HepG2 (cell line): ENCODE results near the gene LYST. TPM values are rescaled to one million over a fixed set of nuclear protein-coding genes. Genes with fewer than 3 reads are reported as not detected.

ENCODE experiments used
- ATAC-seq: fragments of 200-7000 bp; cut with Tn5 transposase; 3 replicates; pipeline ENCODE4 v1.9.1; 2020; ENCODE audit warnings: mild to moderate bottlenecking, moderate library complexity
- BruUV-seq: library from RNA; stranded (reverse); fragments of 400-500 nt; replicated peaks from 2 replicates; lab custom pipeline; 2021; lab: Mats Ljungman, UMichigan
- CTCF ChIA-PET: fragments of 300-600 bp; formaldehyde crosslinking; extraction: SDS; loops from one replicate; lab custom pipeline; 2021; ENCODE audit warnings: low total read pairs, inconsistent platforms, low intra/inter-chr PET ratio; lab: Yijun Ruan, JAX
- POLR2A ChIA-PET: fragments of 350-600 bp; sonication (Branson Sonifier 250); formaldehyde crosslinking; loops from one replicate; lab custom pipeline; 2020; ENCODE audit warnings: antibody characterized with exemption, inconsistent platforms; lab: Yijun Ruan, JAX
- DNase-seq: peaks from one replicate; pipeline ENCODE4 v3.0.0-alpha.2; 2015; ENCODE audit warnings: low spot score
- FAIRE-seq: peaks from 3 replicates; lab custom pipeline; 2011; peaks lifted over from hg19 to GRCh38; lab: Jason Lieb, UNC
- H2AFZ ChIP-seq: one replicate; pipeline ENCODE4 v1.6.1; 2011; ENCODE audit warnings: low read length, inconsistent platforms
- H3K27ac ChIP-seq: fragments of 300-600 bp; 3 replicates; pipeline ENCODE4 v1.8.0; 2011; ENCODE audit warnings: mixed run types, mild to moderate bottlenecking, mixed read lengths, low read length, inconsistent platforms; ENCODE audit not compliant: insufficient read depth; ENCODE audit errors: extremely low read length
- H3K27me3 ChIP-seq, 2 experiments: fragments of 200-600 bp in 1 of 2; 2 replicates in 1 of 2; 3 replicates in 1 of 2; pipeline versions ENCODE4 v1.6.0 to v1.8.0; 2011; ENCODE audit warnings: low read length in 2 of 2, mild to moderate bottlenecking in 2 of 2, moderate library complexity in 2 of 2, inconsistent platforms in 1 of 2; ENCODE audit not compliant: insufficient read depth in 2 of 2, control insufficient read depth in 1 of 2
- H3K36me3 ChIP-seq, 2 experiments: fragments of 200-600 bp in 1 of 2; replicated peaks in 1 of 2; 2 replicates in 1 of 2; 3 replicates in 1 of 2; pipeline versions ENCODE4 v1.5.1 to v1.8.0; 2011; ENCODE audit warnings: low read length in 2 of 2, inconsistent platforms in 1 of 2; ENCODE audit not compliant: insufficient read depth in 2 of 2, control insufficient read depth in 1 of 2
- H3K4me1 ChIP-seq: 2 replicates; pipeline ENCODE4 v1.5.1; 2012; ENCODE audit warnings: low read length, inconsistent platforms; ENCODE audit not compliant: insufficient read depth
- H3K4me2 ChIP-seq: 2 replicates; pipeline ENCODE4 v1.6.0; 2011; ENCODE audit warnings: low read depth, low read length, inconsistent platforms
- H3K4me3 ChIP-seq, 3 experiments: fragments of 200-600 bp in 1 of 3; sonication (generic), shearing (Covaris generic) in 1 of 3; replicated peaks in 1 of 3; 2 replicates each; pipeline ENCODE4 v1.5.1; 2011 to 2016; ENCODE audit warnings: low read length in 3 of 3, inconsistent platforms in 2 of 3, low read depth in 2 of 3, mild to moderate bottlenecking in 2 of 3, control low read depth in 1 of 3, mixed read lengths in 1 of 3; ENCODE audit not compliant: insufficient read depth in 1 of 3
- H3K79me2 ChIP-seq: one replicate; pipeline ENCODE4 v1.6.1; 2011; ENCODE audit warnings: low read length, inconsistent platforms; ENCODE audit not compliant: insufficient read depth
- H3K9ac ChIP-seq: 2 replicates; pipeline ENCODE4 v1.6.0; 2011; ENCODE audit warnings: mild to moderate bottlenecking, low read depth, low read length, inconsistent platforms; ENCODE audit not compliant: insufficient read depth
- H3K9me3 ChIP-seq: 2 replicates; pipeline ENCODE4 v1.5.1; 2012; ENCODE audit warnings: mild to moderate bottlenecking, low read length
- H4K20me1 ChIP-seq: 2 replicates; pipeline ENCODE4 v1.6.0; 2011; ENCODE audit warnings: inconsistent platforms, mild to moderate bottlenecking, low read length, moderate library complexity; ENCODE audit not compliant: insufficient read depth
- AGO1 ChIP-seq: fragments of 200-400 bp; formaldehyde crosslinking; IDR thresholded peaks from 2 replicates; pipeline ENCODE4 v1.6.1; 2017; ENCODE audit warnings: mild to moderate bottlenecking, low read depth, low read length, moderate library complexity; ENCODE audit not compliant: poor library complexity, severe bottlenecking
- AHDC1 ChIP-seq: sonication (generic); formaldehyde crosslinking; IDR thresholded peaks from 2 replicates; pipeline ENCODE4 v1.5.1; 2020; ENCODE audit warnings: mild to moderate bottlenecking, missing genetic modification reagents, borderline replicate concordance
- CHD4 ChIP-seq: fragments of 200-600 bp; sonication (generic); IDR thresholded peaks from 2 replicates; pipeline ENCODE4 v1.7.0; 2017; ENCODE audit warnings: mild to moderate bottlenecking, low read length, borderline replicate concordance
- HINFP ChIP-seq: sonication (generic); formaldehyde crosslinking; IDR thresholded peaks from 2 replicates; pipeline ENCODE4 v1.4.0; 2020; ENCODE audit warnings: low read depth, mild to moderate bottlenecking, missing genetic modification reagents
- LBX2 ChIP-seq: sonication (generic); formaldehyde crosslinking; IDR thresholded peaks from 2 replicates; pipeline ENCODE4 v1.5.0; 2020; ENCODE audit warnings: missing genetic modification reagents, mild to moderate bottlenecking, borderline replicate concordance
- MIER3 ChIP-seq: IDR thresholded peaks from 2 replicates; pipeline ENCODE4 v1.6.1; 2016; ENCODE audit warnings: missing compliant biosample characterization, borderline replicate concordance
- NFRKB ChIP-seq: fragments of 450-650 bp; IDR thresholded peaks from 2 replicates; pipeline ENCODE4 v1.6.1; 2017
- POGZ ChIP-seq: sonication (generic); formaldehyde crosslinking; IDR thresholded peaks from 2 replicates; pipeline ENCODE4 v1.4.0; 2020; ENCODE audit warnings: mild to moderate bottlenecking, missing genetic modification reagents
- SNAPC5 ChIP-seq: sonication (generic); formaldehyde crosslinking; IDR thresholded peaks from 2 replicates; pipeline ENCODE4 v1.8.1; 2023; ENCODE audit warnings: mild to moderate bottlenecking, missing genetic modification reagents, borderline replicate concordance
- ZBTB26 ChIP-seq: IDR thresholded peaks from 2 replicates; pipeline ENCODE4 v1.6.1; 2016; ENCODE audit warnings: missing compliant biosample characterization, missing genetic modification reagents, borderline replicate concordance
- ZBTB3 ChIP-seq: sonication (generic); formaldehyde crosslinking; IDR thresholded peaks from 2 replicates; pipeline ENCODE4 v1.4.0; 2020; ENCODE audit warnings: low read depth, mild to moderate bottlenecking, moderate library complexity, missing genetic modification reagents, borderline replicate concordance
- ZNF160 ChIP-seq: sonication (generic); formaldehyde crosslinking; IDR thresholded peaks from 2 replicates; pipeline ENCODE4 v1.8.0; 2022; ENCODE audit warnings: mild to moderate bottlenecking, inconsistent platforms, missing genetic modification reagents
- ZNF800 ChIP-seq: sonication (generic); formaldehyde crosslinking; IDR thresholded peaks from 2 replicates; pipeline ENCODE4 v1.4.0; 2020; ENCODE audit warnings: missing genetic modification reagents
- WGBS: methylation state at CpG from one replicate; pipeline ENCODE4 v1.1.6; 2017; ENCODE audit warnings: low lambda C conversion rate; 5-methylcytosine and 5-hydroxymethylcytosine counted together
- in situ Hi-C: cut with HindIII; loops from 2 replicates; pipeline ENCODE4 v1.10.0; 2017; ENCODE audit warnings: low pct_unique_long_range_greater_than_20kb; ENCODE audit not compliant: extremely low pct_ligation_motif_present
- intact Hi-C: fragments of 100-400 bp; cut with micrococcal nuclease; formaldehyde crosslinking; loops from one replicate; pipeline ENCODE4 v1.10.0; 2022; ENCODE audit not compliant: unreplicated experiment
- polyA plus RNA-seq, 8 experiments: library from polyadenylated mRNA; depleted of rRNA in 3 of 8; stranded (reverse) in 7 of 8; unstranded in 1 of 8; fragments of >200 nt; fragmentation: Illumina TruSeq in 4 of 8; extraction: Trizol in 4 of 8; gene quantifications; 2 replicates each; pipeline versions ENCODE4 v1.2.1 to v1.2.3, GENCODE V29; 2011 to 2016; ENCODE audit warnings: low read depth in 4 of 8, missing spikeins in 1 of 8, mixed read lengths in 1 of 8; ENCODE audit not compliant: insufficient read depth in 1 of 8
- total RNA-seq, 5 experiments: library from RNA; depleted of rRNA; stranded (reverse); fragments of >200 nt; fragmentation: Illumina TruSeq; extraction: Trizol; gene quantifications; 2 replicates each; pipeline ENCODE4 v1.2.3, GENCODE V29; 2016; ENCODE audit warnings: low read depth in 1 of 5

The LYST gene
- total and polyA plus RNA-seq, 2 of the 13 experiments (the other 11 are each of a cell fraction or from before 2014, with no cell fraction given) = 0.91 to 2.5 TPM

GRCh38 chr1:235823684-235824083 lies 43.0 kb downstream of the LYST start:
- intact Hi-C loops = no loop called here
- peak overlapping the region in 1 of 3 experiments; percentile 12; a peak in 1 of 6 replicates for H3K4me3 ChIP-seq
- no peak overlapping the region for H2AFZ ChIP-seq
- in situ Hi-C loops = no loop called here
- H3K79me2 ChIP-seq = no peaks in the 10 kb centered on the region
- H3K9me3 ChIP-seq = no peaks in the 10 kb centered on the region
- no peaks in the 10 kb centered on the region for H3K27me3 ChIP-seq
- 7% methylated on average over 5 of the region's 5 CpGs for WGBS
- no TSS peak for BruUV-seq
- ChIA-PET CTCF (no interaction called here), POLR2A (no interaction called here)
- peak; percentile 80 for DNase-seq
- H3K4me1 ChIP-seq = peaks cover 53% of the 10 kb centered on the region
- no peaks in the 10 kb centered on the region for H4K20me1 ChIP-seq
- no peaks in the 10 kb centered on the region for H3K36me3 ChIP-seq
- ATAC-seq = peak; percentile 89
- H3K4me2 ChIP-seq = peak overlapping the region; percentile 57
- peak overlapping the region; percentile 56 for H3K27ac ChIP-seq
- no peak overlapping the region for H3K9ac ChIP-seq
- FAIRE-seq = no peak
- peak; percentile 84; the same call in 1 of the 2 replicates for TF ChIP-seq AHDC1
- TF ChIP-seq NFRKB = no peak
- no peak for TF ChIP-seq HINFP (CRISPR knock-in tag)
- TF ChIP-seq SNAPC5 (CRISPR knock-in tag) = no peak
- TF ChIP-seq AGO1 = no peak
- TF ChIP-seq MIER3 = 0 out of 2 replicates have a peak, but pooled peaks have one; percentile 18
- TF ChIP-seq CHD4 = no peak
- no peak for TF ChIP-seq ZNF160
- TF ChIP-seq LBX2 (CRISPR knock-in tag) = no peak
- no peak for TF ChIP-seq POGZ (CRISPR knock-in tag)
- TF ChIP-seq ZNF800 (CRISPR knock-in tag) = no peak
- no peak for TF ChIP-seq ZBTB26
- no peak for TF ChIP-seq ZBTB3 (CRISPR knock-in tag)
